ELR (cell line): ENCODE data around the gene ZNF664.

Source experiments
- DNase-seq: peaks from one replicate; pipeline ENCODE4 v3.0.0-alpha.2; 2015; ENCODE audit warnings: low read depth

ZNF664 gene

DNA sequence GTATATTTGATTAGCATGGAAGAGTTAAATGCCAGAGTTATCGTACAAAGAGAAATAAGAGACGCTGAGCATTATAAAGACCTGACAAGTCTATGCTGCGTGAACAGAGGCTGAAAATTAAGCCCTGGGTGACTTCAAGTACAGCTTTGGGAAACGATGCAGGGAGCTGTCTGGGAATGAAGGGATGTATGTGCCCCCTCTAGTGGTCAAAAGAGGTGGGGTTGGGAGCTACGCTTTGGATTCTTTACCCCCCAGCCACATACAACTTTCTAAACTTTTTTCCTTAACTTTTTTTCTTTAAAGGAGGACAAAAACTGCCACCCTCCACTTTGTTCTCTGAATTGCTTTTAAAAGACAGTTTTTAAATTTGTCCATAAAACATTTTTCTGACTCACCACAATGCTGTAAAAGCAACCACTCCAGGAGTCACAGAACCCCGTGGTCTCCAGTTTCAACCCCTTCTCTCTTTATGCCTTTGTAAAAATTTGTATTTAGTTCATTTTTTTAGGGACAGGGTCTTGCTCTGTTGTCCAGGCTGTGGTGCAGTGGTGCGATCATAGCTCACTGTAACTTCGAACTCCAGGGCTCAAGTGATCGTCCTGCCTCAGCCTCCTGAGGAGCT lies 59.4 kb downstream of the ZNF664 start:
- peak; percentile 77 for DNase-seq

GRCh38 chr12:124033859-124034258 lies 60.8 kb downstream of the ZNF664 start:
- no peak for DNase-seq

GRCh38 chr12:124034297-124034696 lies 61.3 kb downstream of the ZNF664 start:
- no peak for DNase-seq

DNA sequence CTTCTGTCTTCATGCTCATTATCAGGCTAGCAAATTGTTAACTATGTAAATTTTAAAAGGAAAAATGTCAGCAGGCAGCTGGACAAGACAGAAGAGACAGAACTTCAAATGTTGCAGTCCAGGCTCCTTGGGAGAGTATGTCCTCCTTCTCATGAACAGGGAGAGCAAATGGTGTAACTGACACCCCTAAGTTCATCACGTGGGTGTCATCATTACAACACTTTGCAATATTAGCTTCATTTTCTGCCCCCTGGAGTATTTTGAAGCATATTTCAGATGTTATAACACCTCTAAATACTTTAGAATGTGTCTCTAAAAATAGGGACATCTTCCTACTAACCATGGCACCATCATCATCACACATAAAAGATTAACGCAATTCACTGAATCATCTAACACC lies 62.1 kb downstream of the ZNF664 start:
- DNase-seq = no peak

DNA sequence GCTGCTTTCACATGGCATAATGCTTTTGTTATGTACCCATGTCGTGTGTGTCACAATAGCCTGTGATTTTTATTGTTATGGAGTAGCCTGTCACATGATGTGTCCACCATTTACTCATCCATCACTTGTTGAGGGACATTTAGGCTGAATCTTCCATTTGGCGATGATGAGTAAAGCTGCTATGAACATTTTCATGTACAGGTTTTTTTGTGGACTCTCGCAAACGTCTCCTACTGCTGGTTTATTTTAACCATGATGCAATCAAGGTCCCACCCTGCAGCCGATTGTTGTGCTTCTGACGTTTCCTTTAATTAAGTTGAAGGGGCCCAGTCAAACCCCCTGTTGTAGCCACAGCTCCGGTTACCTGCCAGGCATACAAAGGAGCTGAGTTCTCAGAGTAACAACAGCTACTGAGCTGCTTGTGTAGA lies 63.2 kb downstream of the ZNF664 start:
- DNase-seq = no peak

DNA sequence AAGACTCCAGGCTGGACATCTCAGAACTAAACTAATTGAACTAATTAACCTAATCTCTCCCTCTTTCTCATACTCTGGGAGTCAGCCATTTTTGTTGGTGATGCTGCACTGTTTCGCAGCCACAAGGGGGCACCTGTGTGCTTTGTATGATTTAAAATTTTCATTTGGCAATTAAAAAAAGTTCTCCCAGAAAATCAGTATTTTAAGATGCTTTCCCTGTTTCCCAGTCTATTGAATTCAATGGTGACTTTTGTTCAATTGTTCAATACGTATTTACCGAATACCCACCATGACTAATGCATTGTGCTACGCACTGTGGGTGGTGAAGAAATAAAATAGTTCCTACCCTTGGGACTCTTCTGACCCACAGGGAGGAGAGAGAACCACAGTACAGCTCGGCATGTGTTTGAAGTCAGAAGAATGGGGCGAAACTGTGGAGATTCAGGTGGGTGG lies 63.7 kb downstream of the ZNF664 start:
- peak; percentile 54 for DNase-seq

DNA sequence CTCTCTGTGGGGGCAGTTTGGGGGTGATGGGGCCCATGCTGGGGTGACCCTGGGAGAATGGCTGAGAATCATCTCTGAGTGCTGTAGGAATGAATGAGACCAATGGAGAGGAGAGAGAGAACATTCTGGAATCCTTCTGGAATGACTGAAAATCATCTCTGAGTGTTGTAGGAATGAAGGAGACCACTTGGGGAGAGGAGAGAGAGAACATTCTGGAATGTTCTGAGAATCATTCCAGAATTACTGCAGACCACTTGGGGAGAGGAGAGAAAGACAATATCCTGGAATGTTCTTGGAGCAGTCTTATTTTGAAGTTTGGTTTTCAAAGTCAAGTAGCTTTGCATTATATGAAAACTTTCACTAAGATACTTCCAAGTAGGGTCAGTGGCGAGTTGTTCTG lies 64.3 kb downstream of the ZNF664 start:
- no peak for DNase-seq

DNA sequence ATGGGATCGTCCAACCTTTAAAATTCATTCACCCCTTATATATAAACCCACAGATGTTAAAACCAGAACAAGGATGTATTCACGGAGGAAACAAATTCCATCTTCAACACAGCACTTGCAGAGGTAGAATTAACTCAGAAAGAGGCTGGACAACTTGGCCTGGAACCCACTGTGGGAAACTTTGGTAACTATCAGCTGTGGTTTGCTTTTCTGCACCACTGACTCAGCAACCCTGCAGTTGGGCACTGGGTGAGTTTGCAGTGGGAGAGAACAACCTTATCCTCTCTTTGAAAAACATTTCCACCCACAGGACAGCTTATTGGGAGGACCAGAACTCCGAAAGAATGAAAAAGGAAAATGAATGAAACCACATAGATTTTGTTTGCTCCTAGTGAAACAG lies 66.3 kb downstream of the ZNF664 start:
- no peak for DNase-seq

GRCh38 chr12:124040291-124040690 lies 67.3 kb downstream of the ZNF664 start:
- DNase-seq = no peak

GRCh38 chr12:124040737-124041136 lies 67.7 kb downstream of the ZNF664 start:
- DNase-seq = no peak

- no peak for DNase-seq
Observed at GRCh38 chr12:124041907-124042306, 68.9 kb downstream of the ZNF664 start.

- no peak for DNase-seq
Observed at GRCh38 chr12:124044021-124044420, 71.0 kb downstream of the ZNF664 start.

DNA sequence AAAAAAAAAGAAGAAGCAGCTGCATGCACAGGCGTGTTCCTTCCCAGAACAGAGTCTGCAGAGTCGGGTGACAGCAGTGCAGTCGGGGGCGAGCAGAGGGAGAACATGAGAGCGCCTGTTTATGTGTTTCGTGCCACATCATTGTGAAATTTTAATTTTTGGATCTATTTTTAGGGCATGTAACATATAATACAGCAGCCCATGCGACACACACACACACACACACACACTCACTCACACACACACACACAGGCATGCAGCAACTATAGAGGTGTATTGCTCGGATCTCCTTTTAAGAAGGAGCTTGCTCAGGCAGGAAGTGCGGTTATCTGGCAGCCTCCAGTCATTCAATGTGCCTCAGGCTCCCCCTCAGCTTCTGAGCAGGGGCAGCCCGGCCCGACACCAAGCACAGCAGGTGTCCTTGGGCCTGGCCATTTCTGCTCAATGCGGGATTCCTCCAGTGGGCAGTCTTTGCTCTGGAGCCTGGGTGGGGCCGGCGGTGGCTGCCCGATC lies 71.8 kb downstream of the ZNF664 start:
- no peak for DNase-seq

- DNase-seq = no peak
Observed at GRCh38 chr12:124045671-124046455, 72.8 kb downstream of the ZNF664 start.

DNA sequence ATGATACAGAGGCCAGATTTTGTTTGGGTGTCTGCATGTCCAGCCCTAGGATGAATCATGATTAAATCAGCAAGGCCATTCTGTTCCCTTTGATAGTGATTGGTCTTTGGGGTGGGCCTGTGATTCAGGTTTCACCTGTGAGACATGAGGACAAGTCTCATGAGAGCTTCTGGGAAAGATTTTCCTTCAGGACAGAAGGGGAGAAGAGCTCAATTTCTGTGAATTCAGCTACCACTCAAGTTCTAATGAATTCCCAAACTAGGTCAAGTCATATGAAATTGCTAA lies 73.4 kb downstream of the ZNF664 start:
- DNase-seq = no peak

- no peak for DNase-seq
Observed at GRCh38 chr12:124047045-124047566, 74.1 kb downstream of the ZNF664 start.

DNA sequence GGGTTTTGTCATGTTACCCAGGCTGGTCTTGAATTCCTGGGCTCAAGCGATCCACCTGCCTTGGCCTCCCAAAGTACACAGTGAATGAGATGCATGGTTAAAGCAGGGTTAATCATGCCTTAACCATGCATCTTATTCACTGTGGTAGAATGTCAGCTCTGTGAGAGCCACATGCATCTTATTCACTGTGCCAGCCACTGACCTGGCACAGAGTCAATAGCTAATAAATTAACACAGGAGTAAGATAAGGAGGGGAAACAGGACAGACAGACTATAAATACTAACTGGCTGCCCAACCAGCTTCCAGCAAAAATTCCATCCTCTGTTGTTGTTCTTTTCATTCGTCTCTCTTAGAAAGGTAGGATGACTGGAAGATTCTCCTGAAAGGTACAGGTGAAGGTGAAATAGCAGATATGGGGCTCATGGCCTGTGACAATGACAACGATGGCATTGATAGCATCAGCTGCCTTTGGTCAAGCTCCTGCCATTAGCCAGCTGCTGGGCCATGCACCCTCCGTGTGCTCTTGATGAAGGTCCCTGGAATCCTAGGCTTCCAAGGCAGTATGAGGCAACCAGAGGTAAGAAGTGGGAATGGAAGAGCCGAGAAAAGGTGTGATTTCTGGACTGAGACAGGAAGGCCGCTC lies 76.6 kb downstream of the ZNF664 start:
- no peak for DNase-seq

- peak; percentile 68 for DNase-seq
Observed at GRCh38 chr12:124053851-124054250, 80.8 kb downstream of the ZNF664 start.

- DNase-seq = no peak
Observed at GRCh38 chr12:124055066-124055465, 82.1 kb downstream of the ZNF664 start.

DNA sequence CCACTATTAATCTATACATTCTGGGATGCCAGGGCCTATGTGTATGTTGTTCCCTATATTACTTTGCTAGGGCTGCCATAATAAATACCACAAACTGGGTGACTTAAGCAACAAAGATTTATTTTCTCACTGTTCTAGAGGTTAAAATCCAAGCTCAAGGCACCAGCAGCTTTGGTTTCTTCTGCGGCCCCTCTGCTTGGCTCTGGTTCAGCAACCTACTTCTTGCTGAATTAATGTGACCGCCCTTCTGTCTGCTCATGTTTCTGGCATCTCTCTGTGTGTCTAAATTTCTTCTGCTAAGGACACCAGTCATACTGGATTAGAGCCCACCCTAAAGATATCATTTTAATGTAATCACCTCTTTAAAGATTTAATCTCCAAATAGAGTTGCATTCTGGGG lies 84.7 kb downstream of the ZNF664 start:
- DNase-seq = no peak

- no peak for DNase-seq
Observed at GRCh38 chr12:124059752-124060151, 86.7 kb downstream of the ZNF664 start.
